Adipocyte (in vitro differentiated cells): ENCODE results near the gene CSGALNACT2.

Source experiments
- DNase-seq: peaks from one replicate; pipeline ENCODE4 v3.0.0-alpha.2; 2015; ENCODE audit warnings: low read depth
- H3K27me3 ChIP-seq: replicated peaks from 2 replicates; pipeline ENCODE4 v1.7.0; 2013; ENCODE audit warnings: mild to moderate bottlenecking, low read length, moderate library complexity; ENCODE audit not compliant: control insufficient read depth, insufficient read depth
- H3K36me3 ChIP-seq: 2 replicates; pipeline ENCODE4 v1.7.0; 2013; ENCODE audit warnings: low read length, mild to moderate bottlenecking, moderate library complexity; ENCODE audit not compliant: control insufficient read depth, insufficient read depth, severe bottlenecking
- H3K4me1 ChIP-seq: 2 replicates; pipeline ENCODE4 v1.7.0; 2013; ENCODE audit warnings: mild to moderate bottlenecking, low read length, moderate library complexity; ENCODE audit not compliant: control insufficient read depth, insufficient read depth
- H3K4me3 ChIP-seq: 2 replicates; pipeline ENCODE4 v1.7.0; 2013; ENCODE audit warnings: mild to moderate bottlenecking, low read length, moderate library complexity
- H3K9ac ChIP-seq: 2 replicates; pipeline ENCODE4 v1.7.0; 2013; ENCODE audit warnings: mild to moderate bottlenecking, low read length, moderate library complexity
- H3K9me3 ChIP-seq: 2 replicates; pipeline ENCODE4 v1.7.0; 2013; ENCODE audit warnings: mild to moderate bottlenecking, low read length, moderate library complexity; ENCODE audit not compliant: control insufficient read depth

Gene CSGALNACT2

GRCh38 chr10:43102063-43102828, 36.0 kb upstream of the CSGALNACT2 start:
- no peaks in the 10 kb centered on the region for H3K9me3 ChIP-seq
- no peaks in the 10 kb centered on the region for H3K4me1 ChIP-seq
- H3K9ac ChIP-seq: no peak overlapping the region
- no peaks in the 10 kb centered on the region for H3K36me3 ChIP-seq
- peaks cover 27% of the 10 kb centered on the region for H3K27me3 ChIP-seq
- H3K4me3 ChIP-seq: no peak overlapping the region
- no peak for DNase-seq

GRCh38 chr10:43105102-43105955, 32.9 kb upstream of the CSGALNACT2 start:
- Histone ChIP-seq H3K9ac (peak overlapping the region; percentile 63), H3K27me3 (peaks cover 18% of the 10 kb centered on the region), H3K4me1 (peaks cover 4% of the 10 kb centered on the region), H3K4me3 (peak overlapping the region; percentile 80), H3K36me3 (no peaks in the 10 kb centered on the region), H3K9me3 (no peaks in the 10 kb centered on the region)
- DNase-seq: peak; percentile 90

- Histone ChIP-seq H3K27me3 (peaks cover 14% of the 10 kb centered on the region), H3K4me1 (peaks cover 7% of the 10 kb centered on the region), H3K4me3 (no peak overlapping the region), H3K9ac (no peak overlapping the region), H3K9me3 (no peaks in the 10 kb centered on the region), H3K36me3 (no peaks in the 10 kb centered on the region)
- DNase-seq: no peak
Observed at GRCh38 chr10:43105956-43106229, 32.4 kb upstream of the CSGALNACT2 start.

GRCh38 chr10:43106256-43107091, 31.8 kb upstream of the CSGALNACT2 start:
- no peak for DNase-seq
- Histone ChIP-seq H3K27me3 (peaks cover 11% of the 10 kb centered on the region), H3K36me3 (no peaks in the 10 kb centered on the region), H3K9ac (no peak overlapping the region), H3K4me3 (no peak overlapping the region), H3K9me3 (no peaks in the 10 kb centered on the region), H3K4me1 (peaks cover 7% of the 10 kb centered on the region)

DNA sequence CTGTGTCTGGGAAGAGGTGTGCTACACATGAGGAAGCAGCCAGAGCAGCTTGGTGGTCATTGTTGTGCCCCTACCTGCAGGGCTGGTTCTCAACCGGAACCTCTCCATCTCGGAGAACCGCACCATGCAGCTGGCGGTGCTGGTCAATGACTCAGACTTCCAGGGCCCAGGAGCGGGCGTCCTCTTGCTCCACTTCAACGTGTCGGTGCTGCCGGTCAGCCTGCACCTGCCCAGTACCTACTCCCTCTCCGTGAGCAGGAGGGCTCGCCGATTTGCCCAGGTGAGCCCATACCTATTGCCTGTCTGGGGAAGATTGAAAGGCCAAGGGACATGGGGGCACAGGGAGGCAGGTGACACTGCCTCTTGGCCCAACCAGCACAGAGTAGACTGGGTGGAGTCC, 29.3 kb upstream of the CSGALNACT2 start:
- H3K27me3 ChIP-seq: peaks cover 7% of the 10 kb centered on the region
- no peaks in the 10 kb centered on the region for H3K9me3 ChIP-seq
- H3K4me1 ChIP-seq: peaks cover 7% of the 10 kb centered on the region
- H3K36me3 ChIP-seq: no peaks in the 10 kb centered on the region
- no peak overlapping the region for H3K4me3 ChIP-seq
- no peak overlapping the region for H3K9ac ChIP-seq
- DNase-seq: no peak

DNA sequence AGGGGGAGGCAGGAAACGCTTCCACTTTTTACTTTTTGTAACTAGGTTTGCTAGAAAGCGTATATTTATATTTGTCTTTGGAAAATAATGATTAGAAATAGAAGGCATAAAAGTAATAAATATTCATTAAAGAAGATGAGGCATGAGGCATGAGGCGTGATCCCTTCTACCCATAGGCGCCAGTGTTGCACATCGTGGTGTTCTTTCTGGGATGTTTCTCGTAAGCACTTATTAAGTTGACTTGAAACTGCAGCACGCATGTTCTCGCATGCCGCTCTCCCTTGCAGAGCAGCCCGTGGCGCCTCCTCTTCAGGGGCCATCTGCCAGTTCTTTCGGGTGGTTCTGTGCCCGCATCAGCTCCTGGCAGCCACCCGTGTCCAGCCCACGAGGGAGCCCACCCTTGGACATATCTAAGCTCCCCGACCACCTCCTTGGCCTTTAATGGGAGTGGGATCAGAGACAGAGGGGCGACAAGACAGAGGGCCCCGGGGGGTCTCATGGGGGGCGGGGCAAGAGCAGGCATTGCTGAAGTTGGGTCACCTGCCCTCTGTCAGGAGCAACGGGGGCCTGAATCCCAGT, 28.5 kb upstream of the CSGALNACT2 start:
- no peaks in the 10 kb centered on the region for H3K9me3 ChIP-seq
- H3K9ac ChIP-seq: no peak overlapping the region
- H3K36me3 ChIP-seq: no peaks in the 10 kb centered on the region
- peaks cover 4% of the 10 kb centered on the region for H3K27me3 ChIP-seq
- H3K4me3 ChIP-seq: no peak overlapping the region
- no peak for DNase-seq
- H3K4me1 ChIP-seq: peaks cover 7% of the 10 kb centered on the region

- no peak overlapping the region for H3K4me3 ChIP-seq
- H3K9ac ChIP-seq: no peak overlapping the region
- no peaks in the 10 kb centered on the region for H3K36me3 ChIP-seq
- DNase-seq: peak; percentile 76
- no peaks in the 10 kb centered on the region for H3K27me3 ChIP-seq
- no peaks in the 10 kb centered on the region for H3K9me3 ChIP-seq
- H3K4me1 ChIP-seq: peaks cover 7% of the 10 kb centered on the region
Observed at GRCh38 chr10:43110338-43111071, 27.7 kb upstream of the CSGALNACT2 start.

- no peak for DNase-seq
- H3K4me3 ChIP-seq: no peak overlapping the region
- peaks cover 7% of the 10 kb centered on the region for H3K4me1 ChIP-seq
- no peaks in the 10 kb centered on the region for H3K36me3 ChIP-seq
- H3K9ac ChIP-seq: no peak overlapping the region
- no peaks in the 10 kb centered on the region for H3K27me3 ChIP-seq
- no peaks in the 10 kb centered on the region for H3K9me3 ChIP-seq
Observed at GRCh38 chr10:43111101-43111500, 27.1 kb upstream of the CSGALNACT2 start.

GRCh38 chr10:43111921-43112607, 26.2 kb upstream of the CSGALNACT2 start:
- Histone ChIP-seq H3K4me3 (no peak overlapping the region), H3K4me1 (peaks cover 7% of the 10 kb centered on the region), H3K36me3 (no peaks in the 10 kb centered on the region), H3K9ac (no peak overlapping the region), H3K9me3 (no peaks in the 10 kb centered on the region), H3K27me3 (no peaks in the 10 kb centered on the region)
- no peak for DNase-seq

DNA sequence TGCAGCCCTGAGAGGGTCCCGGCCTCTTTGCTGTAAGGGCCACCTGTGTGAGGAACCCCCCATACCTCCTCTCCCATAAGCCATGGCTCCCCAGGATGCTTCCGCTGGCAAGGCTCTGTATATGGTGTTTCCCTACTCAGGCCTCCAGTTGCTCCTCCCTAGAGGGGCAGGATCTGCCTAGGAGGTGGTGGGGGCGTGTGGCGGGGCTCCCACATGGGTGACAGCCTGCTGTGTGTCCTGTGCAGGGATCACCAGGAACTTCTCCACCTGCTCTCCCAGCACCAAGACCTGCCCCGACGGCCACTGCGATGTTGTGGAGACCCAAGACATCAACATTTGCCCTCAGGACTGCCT, 25.7 kb upstream of the CSGALNACT2 start:
- no peak overlapping the region for H3K4me3 ChIP-seq
- H3K27me3 ChIP-seq: peaks cover 1% of the 10 kb centered on the region
- H3K36me3 ChIP-seq: no peaks in the 10 kb centered on the region
- H3K9me3 ChIP-seq: no peaks in the 10 kb centered on the region
- no peak for DNase-seq
- no peak overlapping the region for H3K9ac ChIP-seq
- H3K4me1 ChIP-seq: peaks cover 7% of the 10 kb centered on the region
